Daoy (cell line): ENCODE data around the gene PGAP2. TPM values are rescaled to one million over a fixed set of nuclear protein-coding genes. Genes with fewer than 3 reads are reported as not detected.

ENCODE experiments used
- DNase-seq: peaks from one replicate; pipeline ENCODE4 v3.0.0-alpha.2; 2015; ENCODE audit warnings: low read depth
- total RNA-seq: library from RNA; depleted of rRNA; stranded (reverse); fragments of >200 nt; shearing (Covaris generic); gene quantifications from 2 replicates; pipeline ENCODE4 v1.2.3, GENCODE V29; 2014; rRNA removed

Gene PGAP2
- total RNA-seq, 1 experiment from 2014 or later: 6.8 TPM

DNA sequence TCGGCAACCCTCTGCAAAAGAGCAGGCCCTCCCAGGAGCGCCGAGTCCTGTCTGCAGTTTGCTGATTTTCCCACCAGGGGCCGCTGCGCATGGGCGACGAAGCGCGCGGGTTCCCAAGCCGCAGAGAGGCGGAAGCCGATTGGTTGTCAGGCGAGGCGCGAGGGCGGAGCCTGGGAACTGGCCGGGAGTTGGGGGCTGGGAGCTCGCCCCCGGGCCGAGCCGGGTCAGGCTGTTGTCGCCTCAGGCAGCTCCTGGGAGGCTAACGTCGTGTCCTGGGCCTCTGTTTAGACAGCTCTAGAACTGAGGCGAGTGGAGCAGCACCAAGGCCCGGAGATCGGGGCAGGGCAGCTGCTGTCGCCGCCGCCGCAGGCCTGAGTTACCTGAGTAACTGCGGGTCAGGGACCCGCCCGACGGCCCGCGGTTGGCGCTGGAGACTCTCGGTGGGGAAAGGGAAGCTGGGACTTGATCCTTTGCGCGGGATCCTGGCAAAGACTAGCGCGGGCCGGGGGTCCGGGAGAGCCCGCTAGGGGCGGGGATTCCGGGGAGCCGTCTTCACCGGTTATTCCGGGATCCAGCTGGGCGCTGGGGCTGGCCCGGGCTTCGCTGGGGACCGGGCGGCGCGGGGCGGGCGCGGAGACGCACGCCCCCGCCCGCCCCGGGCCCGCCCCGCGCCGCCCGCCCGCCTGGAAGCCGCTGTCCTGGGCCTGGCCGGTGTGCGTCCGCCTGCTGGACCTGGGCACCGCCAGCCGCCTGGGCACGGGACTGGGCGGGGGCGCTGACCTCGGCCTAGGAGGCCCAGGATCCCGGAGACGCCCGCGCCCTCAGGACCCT is 46.8 kb downstream of the PGAP2 start, which contains the start of gene STIM1:
TSS of gene STIM1 (plus strand) at position 688 of the 831 bp plus-strand sequence. CDS start 607 bp downstream, outside the sequence.
- peak; percentile 94 for DNase-seq

DNA sequence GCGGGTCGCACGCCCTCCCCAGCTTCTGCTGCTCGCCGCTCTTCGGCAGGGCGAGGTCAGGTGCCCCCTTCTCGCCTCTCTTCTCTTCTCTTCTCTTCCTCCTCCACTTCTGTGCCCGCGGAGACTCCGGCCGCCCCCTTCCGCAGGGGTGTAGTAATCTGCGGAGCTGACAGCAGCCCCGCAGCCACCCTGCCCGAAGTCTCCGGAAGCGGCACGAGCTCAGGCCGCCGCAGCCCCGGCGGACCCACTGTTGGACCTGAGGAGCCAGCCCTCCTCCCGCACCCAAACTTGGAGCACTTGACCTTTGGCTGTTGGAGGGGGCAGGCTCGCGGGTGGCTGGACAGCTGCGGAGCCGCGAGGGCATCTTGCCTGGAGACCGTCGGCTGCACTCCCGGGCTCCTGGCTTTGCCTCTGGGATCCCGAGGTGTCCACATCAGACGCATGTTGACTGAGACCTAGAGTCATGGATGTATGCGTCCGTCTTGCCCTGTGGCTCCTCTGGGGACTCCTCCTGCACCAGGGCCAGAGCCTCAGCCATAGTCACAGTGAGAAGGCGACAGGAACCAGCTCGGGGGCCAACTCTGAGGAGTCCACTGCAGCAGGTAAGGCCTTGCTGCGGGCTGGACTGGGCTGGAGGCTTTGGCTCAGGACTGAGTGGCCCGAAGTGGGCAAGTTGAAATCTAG is 47.6 kb downstream of the PGAP2 start:
- DNase-seq: peak; percentile 43

DNA sequence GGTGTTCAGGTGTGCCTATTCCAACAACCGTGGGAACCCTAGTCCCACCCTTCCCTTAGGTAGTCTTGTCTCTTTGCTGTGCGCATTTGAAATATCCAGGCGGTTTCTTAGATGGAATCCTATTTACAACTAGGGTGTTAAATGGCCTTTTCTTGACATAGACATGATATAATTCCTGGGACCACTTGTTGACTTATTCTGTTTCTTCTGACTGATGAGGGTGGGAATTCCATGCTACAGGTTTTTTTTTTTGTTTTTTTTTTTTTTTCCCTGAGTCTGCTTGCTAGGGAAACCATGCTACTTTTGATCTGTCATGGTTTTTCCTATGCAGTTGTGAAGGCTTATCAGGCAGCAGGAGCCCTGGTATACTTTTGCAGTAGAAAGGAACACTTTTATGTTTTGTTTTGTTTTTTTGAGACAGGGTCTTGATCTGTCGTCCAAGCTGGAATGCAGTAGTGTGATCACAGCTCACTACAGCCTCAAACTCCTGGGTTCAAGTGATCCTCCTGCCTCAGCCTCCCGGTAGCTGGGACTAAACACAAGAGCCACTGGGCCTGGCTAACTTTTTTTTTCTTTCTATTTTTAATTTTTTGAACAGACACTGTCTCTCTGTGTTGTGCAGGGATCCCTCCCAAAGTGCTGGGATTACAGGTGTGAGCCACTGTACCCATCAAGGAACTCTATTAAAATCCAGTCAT is 48.6 kb downstream of the PGAP2 start:
- DNase-seq: no peak

DNA sequence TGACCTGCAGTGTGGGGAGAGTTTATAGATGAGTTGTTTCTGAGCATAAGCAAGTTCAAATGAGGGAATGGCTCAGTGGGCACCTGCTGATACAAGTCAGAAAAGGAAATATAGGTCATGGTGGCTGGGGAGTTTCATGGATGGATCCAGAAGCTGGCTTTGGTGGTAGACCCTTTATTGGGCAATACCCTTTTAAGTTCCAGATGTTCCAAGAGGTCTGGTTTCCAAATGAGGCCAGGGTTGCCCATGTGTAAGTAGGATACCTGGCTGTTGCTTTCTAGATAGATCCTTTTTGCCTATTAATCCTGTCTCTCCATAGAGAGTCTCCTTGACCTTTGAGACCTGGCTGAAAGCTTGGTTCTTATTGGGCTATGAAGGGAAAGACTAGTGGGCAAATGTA is 49.3 kb downstream of the PGAP2 start:
- DNase-seq: no peak

DNA sequence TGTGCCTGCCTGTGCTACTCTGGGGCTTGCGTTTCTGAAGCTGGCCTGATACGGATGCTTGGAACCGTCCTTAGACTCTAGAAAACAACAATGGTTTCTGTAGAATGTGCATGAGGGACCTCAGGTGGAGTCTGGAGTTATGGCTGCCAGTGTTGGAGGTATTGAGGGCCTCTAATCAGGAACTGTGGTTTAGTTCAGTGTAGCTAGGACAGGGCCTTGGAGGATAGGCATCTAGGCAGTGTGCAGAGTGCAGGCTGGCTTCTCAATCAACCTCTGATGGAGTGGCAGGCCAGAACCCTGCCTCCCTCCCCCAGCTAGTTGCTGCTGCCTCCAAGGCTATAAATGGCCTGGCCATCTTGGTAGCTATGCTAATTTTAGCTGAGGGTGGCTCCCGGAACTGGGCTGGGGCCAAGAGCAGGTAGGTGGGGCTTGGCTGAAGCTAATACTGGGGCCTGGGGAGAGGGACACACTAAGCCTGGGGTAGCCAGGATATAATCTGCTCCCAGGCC is 51.1 kb downstream of the PGAP2 start:
- no peak for DNase-seq

DNA sequence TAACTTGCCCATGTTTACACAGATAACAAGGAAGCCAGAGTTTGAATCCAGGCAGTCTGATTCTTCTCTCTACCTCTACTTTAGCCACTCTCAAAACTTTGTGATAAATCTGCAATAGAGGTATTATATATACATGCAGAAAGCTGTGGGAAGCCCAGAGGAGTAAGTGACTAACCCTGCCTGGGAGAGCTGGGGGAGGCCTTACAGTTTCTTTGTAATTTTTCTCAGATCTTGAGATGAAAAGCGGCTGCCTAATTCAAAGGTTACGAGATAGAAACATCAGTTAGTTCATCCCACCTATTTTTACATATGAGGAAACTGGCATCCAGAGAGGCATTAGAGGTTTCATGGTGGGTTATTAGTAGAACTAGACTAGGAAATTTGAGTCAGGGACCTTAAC is 52.0 kb downstream of the PGAP2 start:
- no peak for DNase-seq

DNA sequence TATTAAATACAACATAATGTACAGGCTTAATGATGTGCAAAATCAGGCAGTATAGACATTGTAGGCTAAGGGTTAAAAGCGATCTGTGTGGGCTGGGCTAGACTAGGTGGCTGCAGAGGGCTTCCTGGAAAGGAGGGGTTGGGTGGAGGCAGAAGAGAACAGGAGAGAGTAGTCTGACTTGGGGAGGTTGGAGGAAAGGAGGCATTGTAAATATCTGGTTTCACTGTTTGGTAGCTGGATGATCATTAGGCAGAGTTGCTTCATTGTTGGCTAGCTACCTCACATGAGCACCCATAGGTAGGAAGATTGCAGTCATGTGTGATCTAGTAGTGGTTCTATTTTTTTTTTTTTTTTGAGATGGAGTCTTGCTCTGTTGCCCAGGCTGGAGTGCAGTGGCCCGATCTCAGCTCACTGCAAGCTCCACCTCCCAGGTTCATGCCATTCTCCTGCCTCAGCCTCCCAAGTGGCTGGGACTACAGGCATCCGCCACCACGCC is 52.6 kb downstream of the PGAP2 start:
- peak; percentile 33 for DNase-seq

DNA sequence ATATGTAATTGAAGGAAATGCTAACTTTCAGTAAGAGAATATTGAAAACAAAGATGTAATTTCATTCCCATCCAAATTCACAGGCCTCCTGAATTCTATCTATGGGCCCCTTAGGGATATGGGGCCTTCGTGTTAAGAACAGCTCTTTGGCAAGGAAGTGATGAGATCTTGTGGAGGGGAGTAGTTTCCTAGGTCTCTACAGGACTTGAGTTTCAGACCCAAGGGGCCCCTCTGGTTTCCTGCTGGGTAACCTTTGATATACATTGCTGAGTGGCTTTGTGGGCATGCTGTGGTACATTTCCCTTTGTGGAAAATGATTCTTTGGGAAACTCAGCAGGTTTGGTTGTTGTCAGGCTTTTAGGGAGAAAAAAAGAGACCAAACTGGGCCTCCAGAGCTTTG is 53.3 kb downstream of the PGAP2 start:
- peak; percentile 36 for DNase-seq

GRCh38 chr11:3865388-3866193 is 57.2 kb downstream of the PGAP2 start:
- peak; percentile 58 for DNase-seq

DNA sequence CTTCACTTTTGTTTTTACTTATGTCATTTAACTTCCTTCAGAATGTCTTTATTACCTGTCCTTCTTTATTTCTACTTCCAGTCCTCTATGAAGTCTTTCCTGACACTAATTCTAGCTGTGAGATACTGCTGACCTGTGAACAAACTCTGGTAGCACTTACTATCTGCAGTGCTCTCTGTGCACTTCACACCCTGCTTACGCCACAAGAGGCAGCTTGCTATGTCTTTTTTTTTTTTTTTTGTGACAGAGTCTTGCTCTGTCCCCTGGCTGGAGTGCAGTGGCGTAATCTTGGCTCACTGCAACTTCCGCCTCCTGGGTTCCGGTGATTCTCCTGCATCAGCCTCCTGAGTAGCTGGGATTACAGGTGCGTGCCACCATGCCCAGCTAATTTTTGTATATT is 57.8 kb downstream of the PGAP2 start:
- DNase-seq: no peak

DNA sequence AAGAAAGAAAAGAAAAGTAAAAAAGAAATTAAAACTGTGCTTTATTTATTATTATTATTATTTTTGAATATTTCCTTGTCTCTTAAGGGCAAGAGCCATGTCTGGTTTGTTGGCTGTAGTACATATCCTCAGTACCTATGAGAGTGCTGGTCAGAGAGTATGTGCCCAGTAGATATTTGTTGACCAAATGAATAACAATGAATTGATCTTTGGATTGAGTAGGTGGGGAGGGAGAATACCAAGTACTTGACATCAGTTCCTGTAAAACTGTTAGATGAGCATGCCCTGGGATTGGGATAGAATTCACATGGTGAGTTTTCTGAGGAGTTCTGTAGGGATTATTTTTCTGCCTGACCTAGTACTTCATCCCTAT is 58.5 kb downstream of the PGAP2 start:
- DNase-seq: no peak

GRCh38 chr11:3867209-3868091 is 59.1 kb downstream of the PGAP2 start:
- peak; percentile 15 for DNase-seq

DNA sequence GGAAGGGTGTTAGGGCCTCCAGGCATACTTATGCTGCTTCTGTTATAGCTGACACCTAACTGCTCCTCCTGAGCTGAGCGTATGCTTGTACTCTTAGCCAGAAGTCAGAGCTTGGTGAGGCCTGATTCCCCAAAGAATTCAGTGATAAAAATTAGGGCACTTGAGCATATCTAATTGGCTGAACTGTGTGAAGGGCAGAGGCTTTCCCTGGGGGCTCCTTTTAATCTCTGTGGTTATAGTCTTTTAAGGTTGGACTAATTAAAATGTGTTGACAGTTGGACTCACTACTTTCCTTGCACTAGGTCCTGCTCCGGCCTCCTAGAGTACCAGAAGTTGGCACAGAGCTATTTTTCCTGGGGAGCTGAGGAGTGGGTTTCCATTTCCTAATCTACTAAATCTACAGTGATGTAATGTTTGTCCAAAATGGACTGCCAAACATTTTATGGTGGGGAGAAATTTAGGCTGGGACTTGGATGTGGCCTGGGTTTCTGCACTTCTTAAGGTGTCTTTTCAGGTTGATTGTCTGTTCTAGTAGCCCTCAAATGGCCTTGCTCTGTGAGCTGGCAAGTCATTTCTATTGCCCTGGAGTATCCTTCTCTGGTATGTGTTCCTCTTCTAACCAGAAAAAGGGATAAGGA is 65.5 kb downstream of the PGAP2 start:
- DNase-seq: no peak

Other genes with a start within 250 kb of the PGAP2 start
- 0.46 TPM in 1 of 2 replicates, not detected in the other for gene ART5, start 166.6 kb upstream of the PGAP2 start, total RNA-seq
- gene ART1, start 163.4 kb upstream of the PGAP2 start, total RNA-seq: not detected in 2 replicates
- 0.27 and 0.86 TPM in 2 replicates for gene CHRNA10, start 137.2 kb upstream of the PGAP2 start, total RNA-seq
- gene NUP98, start 11.0 kb upstream of the PGAP2 start, total RNA-seq: 76.7 and 79.0 TPM in 2 replicates
- gene RHOG, start 32.4 kb downstream of the PGAP2 start, total RNA-seq: 13.4 and 17.3 TPM in 2 replicates
- gene STIM1, start 47.1 kb downstream of the PGAP2 start, total RNA-seq: 7.7 and 13.5 TPM in 2 replicates